G401.6 (cell line): ENCODE measurements around the gene DYNC2I2.

ENCODE experiments used
- FAIRE-seq: peaks from 2 replicates; lab custom pipeline; 2012; peaks lifted over from hg19 to GRCh38; lab: Jason Lieb, UNC

Gene DYNC2I2

DNA sequence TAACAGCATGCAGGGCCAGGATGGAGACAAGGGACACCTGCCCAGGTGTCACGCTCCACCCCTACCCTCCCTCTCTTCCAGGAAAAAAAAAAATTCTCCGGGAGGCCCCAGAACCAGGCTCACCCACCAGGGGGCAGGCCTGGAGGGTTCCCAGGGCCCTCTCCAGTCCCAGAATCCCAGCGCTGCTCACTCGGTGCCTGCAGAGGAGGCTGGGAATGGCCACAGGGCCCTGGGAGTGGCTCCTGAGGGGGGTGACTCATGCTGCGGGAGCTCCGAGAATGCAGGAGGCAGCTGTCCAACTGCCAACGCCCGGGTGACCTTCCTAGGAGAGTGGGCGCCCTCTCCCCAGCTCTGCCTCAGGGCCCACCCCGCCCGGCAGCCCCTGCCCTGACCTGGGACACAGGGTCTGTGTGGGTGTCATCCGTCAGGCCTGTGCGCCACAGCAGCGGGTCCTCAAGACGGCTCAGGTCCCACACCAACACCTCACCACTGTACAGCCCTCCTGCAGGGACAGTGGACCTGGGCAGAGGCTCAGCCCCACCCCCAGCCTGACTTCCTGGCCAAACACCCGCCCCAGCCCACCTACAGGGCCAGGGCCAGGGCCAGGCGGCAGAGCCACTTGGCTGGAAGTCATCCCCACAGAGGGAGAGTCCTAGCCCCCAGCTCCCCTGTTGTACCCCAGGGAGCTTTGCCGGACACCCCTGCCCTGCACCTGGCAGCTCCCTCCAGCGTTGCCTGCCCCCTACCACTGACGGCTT is 21.2 kb downstream of the DYNC2I2 start:
- peak; percentile 84 for FAIRE-seq

GRCh38 chr9:128634651-128635262 is 21.9 kb downstream of the DYNC2I2 start:
- FAIRE-seq: no peak

DNA sequence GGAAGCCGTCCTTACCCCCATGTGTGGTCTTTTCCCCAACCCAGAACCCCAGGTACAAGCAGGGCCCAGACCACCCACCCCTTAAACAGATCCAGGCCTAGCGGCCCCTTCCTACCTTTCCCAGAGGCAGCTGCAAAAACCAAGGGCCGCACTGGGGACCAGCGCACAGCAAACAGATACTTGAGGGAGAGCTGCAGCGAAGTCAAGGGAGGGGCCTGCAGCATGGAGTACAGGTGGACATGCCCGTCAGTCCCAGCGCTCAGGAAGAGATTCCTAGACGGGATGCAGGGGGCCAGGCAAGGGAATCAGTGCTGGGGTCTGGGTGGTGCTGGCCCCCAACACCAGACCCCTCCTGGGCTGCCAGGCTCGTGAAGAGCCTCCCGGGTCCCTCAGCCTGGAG is 22.5 kb downstream of the DYNC2I2 start:
- FAIRE-seq: no peak

DNA sequence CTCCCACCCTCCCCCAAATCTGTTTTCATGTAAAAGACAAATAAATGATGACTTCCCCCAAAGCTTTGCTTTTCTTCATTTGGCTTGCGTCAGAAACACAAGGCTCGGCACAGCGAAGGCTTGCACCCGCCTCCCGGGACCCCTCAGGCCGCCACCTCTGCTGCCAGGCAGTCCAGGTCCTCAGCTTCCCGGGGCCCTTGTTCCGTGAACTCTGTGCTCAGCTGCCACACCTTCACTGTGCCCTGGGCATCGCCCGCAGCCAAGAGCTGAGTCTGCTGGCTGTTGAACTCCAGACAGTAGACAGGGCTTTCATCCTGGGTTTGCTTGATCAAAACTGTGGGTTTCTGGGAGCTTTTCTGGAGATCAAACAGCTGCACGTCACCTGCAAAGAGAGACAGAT is 23.0 kb downstream of the DYNC2I2 start:
- FAIRE-seq: no peak

DNA sequence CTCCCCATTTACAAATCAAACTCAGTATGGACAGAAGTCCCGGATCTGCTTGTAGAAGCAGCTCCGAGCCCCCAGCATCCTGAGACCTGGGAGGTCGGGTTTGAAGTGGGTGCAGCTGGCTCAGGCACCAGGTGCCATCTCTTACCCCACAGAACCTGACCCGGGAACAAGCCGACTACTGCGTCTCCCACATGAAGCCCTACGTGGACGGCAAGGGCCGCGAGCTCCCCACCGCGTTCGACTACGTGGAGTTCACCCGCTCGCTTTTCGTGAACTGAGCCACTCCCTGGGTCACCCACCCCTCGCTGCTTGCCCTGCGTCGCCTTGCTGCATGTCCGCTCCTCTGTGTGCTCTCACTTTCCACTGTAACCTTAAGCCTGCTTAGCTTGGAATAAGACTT is 23.6 kb downstream of the DYNC2I2 start:
- no peak for FAIRE-seq

- FAIRE-seq: no peak
These were observed 24.2 kb downstream of the DYNC2I2 start for GRCh38 chr9:128632486-128632885.

- no peak for FAIRE-seq
These were observed 24.6 kb downstream of the DYNC2I2 start for GRCh38 chr9:128632066-128632465.

- no peak for FAIRE-seq
These were observed 25.0 kb downstream of the DYNC2I2 start for GRCh38 chr9:128631636-128632035.

DNA sequence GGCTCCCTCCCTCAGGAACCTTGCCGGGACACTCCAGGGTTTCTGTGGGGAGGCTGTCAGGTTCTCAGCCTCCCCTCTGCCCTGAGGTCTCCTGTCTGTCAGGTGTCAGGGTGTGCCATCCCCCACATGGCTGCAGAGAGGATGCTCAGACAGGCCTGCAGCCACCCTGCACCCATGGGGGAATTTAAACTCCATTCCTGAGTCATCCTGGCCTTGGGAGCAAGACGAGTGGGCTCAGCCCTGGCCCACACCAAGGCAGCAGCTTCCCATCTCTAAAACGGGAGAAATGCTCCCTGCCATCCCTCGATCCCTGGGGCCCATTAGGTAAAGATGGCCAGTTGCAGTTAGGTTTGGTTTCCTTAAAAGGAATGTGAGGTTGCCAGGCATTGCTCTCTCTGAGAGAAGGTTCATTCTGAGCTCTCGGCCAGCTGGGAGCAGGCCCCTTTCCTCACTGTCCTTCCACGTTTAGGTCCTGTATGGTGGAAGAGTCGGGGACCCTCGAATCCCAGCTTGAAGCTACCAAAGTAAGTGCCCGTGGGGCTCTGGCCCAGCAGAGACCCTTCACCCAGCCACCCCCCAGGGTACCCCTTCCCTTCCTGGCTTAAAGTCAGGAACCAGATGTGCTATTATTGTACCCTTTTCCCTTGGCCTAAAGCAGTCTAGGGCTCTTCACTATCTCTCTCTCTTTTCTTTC is 26.6 kb downstream of the DYNC2I2 start:
- no peak for FAIRE-seq

DNA sequence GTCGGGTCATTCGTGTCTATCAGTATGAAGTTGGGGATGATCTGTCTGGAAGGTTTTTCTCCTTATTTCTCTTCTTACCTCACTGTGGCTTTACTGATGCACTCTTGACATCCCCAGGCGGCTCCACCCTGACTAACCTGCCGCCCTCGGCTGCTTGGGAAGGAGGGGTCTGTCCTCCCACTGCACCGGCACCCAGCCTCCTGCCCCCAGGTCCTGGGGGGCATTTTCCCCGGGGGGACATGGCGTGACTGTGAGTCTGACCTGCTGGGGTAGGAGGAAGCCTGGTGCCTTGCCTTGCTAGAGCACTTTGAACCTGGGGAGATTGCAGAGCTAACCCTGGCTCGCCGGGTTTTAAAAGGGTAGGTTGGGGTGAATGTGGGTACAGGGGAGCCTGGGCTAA is 27.5 kb downstream of the DYNC2I2 start:
- FAIRE-seq: no peak

- FAIRE-seq: no peak
These were observed 28.1 kb downstream of the DYNC2I2 start for GRCh38 chr9:128628471-128629048.

- FAIRE-seq: no peak
These were observed 28.7 kb downstream of the DYNC2I2 start for GRCh38 chr9:128627906-128628305.

DNA sequence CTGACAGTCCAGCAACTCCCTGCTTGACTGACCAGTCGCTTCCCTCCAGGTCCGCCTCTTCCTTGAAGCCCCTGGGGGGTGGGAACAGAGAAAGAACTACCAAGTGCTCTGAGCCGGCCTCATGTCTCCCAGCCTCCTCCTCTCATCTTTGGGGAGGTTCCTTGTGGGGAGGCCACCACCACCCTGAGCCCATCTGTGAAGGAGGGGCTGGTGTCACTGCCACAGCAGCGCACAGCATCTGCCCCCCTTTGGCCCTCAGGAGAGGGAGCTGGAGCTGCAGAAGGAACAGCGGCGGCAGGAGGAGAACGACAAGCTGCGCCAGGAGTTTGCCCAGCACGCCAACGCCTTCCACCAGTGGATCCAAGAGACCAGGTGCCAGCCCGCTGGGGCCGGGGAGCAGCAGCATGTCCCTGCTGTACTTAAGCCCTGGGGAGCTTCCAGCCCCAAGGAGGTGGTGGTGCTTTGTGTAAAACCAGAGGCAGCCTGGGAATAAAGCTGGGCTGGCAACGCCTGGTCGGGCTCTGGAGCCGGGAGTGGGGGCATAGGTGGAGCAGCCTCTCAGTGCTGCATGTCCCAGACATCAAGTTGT is 29.4 kb downstream of the DYNC2I2 start:
- FAIRE-seq: no peak

GRCh38 chr9:128626181-128626580 is 30.5 kb downstream of the DYNC2I2 start:
- no peak for FAIRE-seq

DNA sequence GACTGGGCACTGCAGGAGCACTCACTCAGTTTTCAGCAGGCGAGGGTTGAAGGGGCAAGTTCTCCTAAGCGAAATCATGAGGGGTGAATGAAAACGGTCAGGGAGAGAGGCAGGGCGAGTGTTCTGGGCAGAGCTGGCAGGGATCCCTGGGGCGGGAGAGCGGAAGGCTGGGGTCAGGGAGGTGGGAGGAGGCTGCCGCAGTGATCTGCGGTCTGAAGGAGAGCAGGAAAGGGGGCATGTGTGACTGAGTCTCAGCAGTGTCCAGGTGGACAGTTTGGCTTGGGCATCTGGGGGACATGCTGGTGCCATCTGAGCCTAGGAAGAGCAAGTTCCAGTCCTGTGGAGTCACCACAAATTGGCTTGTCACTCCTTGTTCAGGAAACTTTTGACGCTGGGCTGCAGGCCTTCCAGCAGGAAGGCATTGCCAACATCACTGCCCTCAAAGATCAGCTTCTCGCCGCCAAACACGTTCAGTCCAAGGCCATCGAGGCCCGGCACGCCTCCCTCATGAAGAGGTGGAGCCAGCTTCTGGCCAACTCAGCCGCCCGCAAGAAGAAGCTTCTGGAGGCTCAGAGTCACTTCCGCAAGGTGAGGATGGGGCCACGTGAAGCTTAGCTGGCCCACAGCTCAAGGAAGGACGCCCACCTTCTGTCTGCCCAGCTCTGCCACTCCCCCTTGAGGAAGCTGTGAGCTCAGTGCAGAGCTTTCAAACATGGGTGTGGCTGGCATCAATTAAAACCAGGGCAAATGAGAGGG is 31.1 kb downstream of the DYNC2I2 start:
- FAIRE-seq: no peak

- no peak for FAIRE-seq
These were observed 32.1 kb downstream of the DYNC2I2 start for GRCh38 chr9:128624566-128624965.

- no peak for FAIRE-seq
These were observed 34.8 kb downstream of the DYNC2I2 start for GRCh38 chr9:128621730-128622455.

GRCh38 chr9:128619779-128620178 is 36.9 kb downstream of the DYNC2I2 start:
- no peak for FAIRE-seq

- no peak for FAIRE-seq
These were observed 37.5 kb downstream of the DYNC2I2 start for GRCh38 chr9:128619127-128619526.

GRCh38 chr9:128617943-128618342 is 38.7 kb downstream of the DYNC2I2 start:
- no peak for FAIRE-seq

GRCh38 chr9:128615571-128615970 is 41.1 kb downstream of the DYNC2I2 start:
- FAIRE-seq: no peak
